Measurements from ENCODE around the gene MRPL38.

- TF ChIP-seq ZNF629 (tag by site-specific recombination; IDR thresholded peaks at IDR 0.05) (no peak), ELK4 (IDR thresholded peaks at IDR 0.05; ENCODE audit: borderline replicate concordance, low read depth, low read length) (no peak), ZNF184 (tag by site-specific recombination; IDR thresholded peaks at IDR 0.05) (no peak), ZNF174 (tag by site-specific recombination; IDR thresholded peaks at IDR 0.05) (no peak), ZNF202 (tag by site-specific recombination; IDR thresholded peaks at IDR 0.05; ENCODE audit: borderline replicate concordance) (no peak), ZNF26 (tag by site-specific recombination; IDR thresholded peaks at IDR 0.05) (no peak), ZNF157 (tag by site-specific recombination; IDR thresholded peaks at IDR 0.05) (no peak), ZNF433 (tag by site-specific recombination; IDR thresholded peaks at IDR 0.05; ENCODE audit: low read depth) (no peak), TCF7L2 (IDR thresholded peaks at IDR 0.05; ENCODE audit: borderline replicate concordance, low read depth, low read length) (no peak)
- TF ChIP-seq, protein P1, sequence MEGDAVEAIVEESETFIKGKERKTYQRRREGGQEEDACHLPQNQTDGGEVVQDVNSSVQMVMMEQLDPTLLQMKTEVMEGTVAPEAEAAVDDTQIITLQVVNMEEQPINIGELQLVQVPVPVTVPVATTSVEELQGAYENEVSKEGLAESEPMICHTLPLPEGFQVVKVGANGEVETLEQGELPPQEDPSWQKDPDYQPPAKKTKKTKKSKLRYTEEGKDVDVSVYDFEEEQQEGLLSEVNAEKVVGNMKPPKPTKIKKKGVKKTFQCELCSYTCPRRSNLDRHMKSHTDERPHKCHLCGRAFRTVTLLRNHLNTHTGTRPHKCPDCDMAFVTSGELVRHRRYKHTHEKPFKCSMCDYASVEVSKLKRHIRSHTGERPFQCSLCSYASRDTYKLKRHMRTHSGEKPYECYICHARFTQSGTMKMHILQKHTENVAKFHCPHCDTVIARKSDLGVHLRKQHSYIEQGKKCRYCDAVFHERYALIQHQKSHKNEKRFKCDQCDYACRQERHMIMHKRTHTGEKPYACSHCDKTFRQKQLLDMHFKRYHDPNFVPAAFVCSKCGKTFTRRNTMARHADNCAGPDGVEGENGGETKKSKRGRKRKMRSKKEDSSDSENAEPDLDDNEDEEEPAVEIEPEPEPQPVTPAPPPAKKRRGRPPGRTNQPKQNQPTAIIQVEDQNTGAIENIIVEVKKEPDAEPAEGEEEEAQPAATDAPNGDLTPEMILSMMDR (tag by site-specific recombination; IDR thresholded peaks at IDR 0.05): no peak
- TF ChIP-seq, protein P2, sequence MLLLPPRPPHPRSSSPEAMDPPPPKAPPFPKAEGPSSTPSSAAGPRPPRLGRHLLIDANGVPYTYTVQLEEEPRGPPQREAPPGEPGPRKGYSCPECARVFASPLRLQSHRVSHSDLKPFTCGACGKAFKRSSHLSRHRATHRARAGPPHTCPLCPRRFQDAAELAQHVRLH (tag by site-specific recombination; IDR thresholded peaks at IDR 0.05): no peak
- TF ChIP-seq, protein P3, sequence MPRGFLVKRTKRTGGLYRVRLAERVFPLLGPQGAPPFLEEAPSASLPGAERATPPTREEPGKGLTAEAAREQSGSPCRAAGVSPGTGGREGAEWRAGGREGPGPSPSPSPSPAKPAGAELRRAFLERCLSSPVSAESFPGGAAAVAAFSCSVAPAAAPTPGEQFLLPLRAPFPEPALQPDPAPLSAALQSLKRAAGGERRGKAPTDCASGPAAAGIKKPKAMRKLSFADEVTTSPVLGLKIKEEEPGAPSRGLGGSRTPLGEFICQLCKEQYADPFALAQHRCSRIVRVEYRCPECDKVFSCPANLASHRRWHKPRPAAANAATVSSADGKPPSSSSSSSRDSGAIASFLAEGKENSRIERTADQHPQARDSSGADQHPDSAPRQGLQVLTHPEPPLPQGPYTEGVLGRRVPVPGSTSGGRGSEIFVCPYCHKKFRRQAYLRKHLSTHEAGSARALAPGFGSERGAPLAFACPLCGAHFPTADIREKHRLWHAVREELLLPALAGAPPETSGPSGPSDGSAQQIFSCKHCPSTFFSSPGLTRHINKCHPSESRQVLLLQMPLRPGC (tag by site-specific recombination; IDR thresholded peaks at IDR 0.05): no peak
Measured at GRCh38 chr17:75875182-75875939, 29.3 kb downstream of the MRPL38 start.
